Measurements from ENCODE around the gene SEMA3A. TPM values are rescaled to one million over a fixed set of nuclear protein-coding genes. Genes with fewer than 3 reads are reported as not detected.
A peak's percentile ranks its signal among the peaks of the same experiment; 100 is the strongest.

SEMA3A gene
- total and polyA plus RNA-seq, 4 experiments from 2014 or later: 0.26 to 0.78 (median 0.38) TPM; not detected in 1

GRCh38 chr7:84039432-84039831 is 155.2 kb downstream of the SEMA3A start:
- no peak for DNase-seq
- H3K27ac Mint-ChIP-seq: no peak overlapping the region
- peaks cover 0 to 7% (median 0%) of the 10 kb centered on the region in 8 donors for H3K9me3 Mint-ChIP-seq
- Histone ChIP-seq H3K9me3 (ENCODE audit: control insufficient read depth in 1 of 2, low read length in 2 of 2) (no peaks in the 10 kb centered on the region), H3K4me3 (ENCODE audit: low read length in 2 of 2) (no peak overlapping the region), H3K36me3 (ENCODE audit: insufficient read depth, low read length) (no peaks in the 10 kb centered on the region), H3K27me3 (ENCODE audit: insufficient read depth, low read length) (no peaks in the 10 kb centered on the region), H3K4me1 (ENCODE audit: insufficient read depth, low read length) (no peaks in the 10 kb centered on the region), H3K27ac (ENCODE audit: low read depth, low read length) (no peak overlapping the region)
- intact Hi-C loops (cut with micrococcal nuclease): no loop called here
- no peaks in the 10 kb centered on the region for H3K27me3 Mint-ChIP-seq
- H3K4me1 Mint-ChIP-seq: no peaks in the 10 kb centered on the region
- no peak overlapping the region for H3K4me3 Mint-ChIP-seq
- no peaks in the 10 kb centered on the region for H3K36me3 Mint-ChIP-seq
- ChIA-PET POLR2A (ENCODE audit: partially characterized antibody) (no interaction called here), CTCF (ENCODE audit: partially characterized antibody) (no interaction called here)

GRCh38 chr7:84027678-84028077 is 166.9 kb downstream of the SEMA3A start:
- peaks cover 0 to 2% (median 0%) of the 10 kb centered on the region in 8 donors for H3K9me3 Mint-ChIP-seq
- H3K36me3 Mint-ChIP-seq: no peaks in the 10 kb centered on the region
- H3K4me3 ChIP-seq (ENCODE audit: low read length in 2 of 2): no peak overlapping the region
- no peak overlapping the region for H3K27ac Mint-ChIP-seq
- H3K4me3 Mint-ChIP-seq: no peak overlapping the region
- no peaks in the 10 kb centered on the region for H3K27me3 Mint-ChIP-seq
- H3K36me3 ChIP-seq (ENCODE audit: insufficient read depth, low read length): no peaks in the 10 kb centered on the region
- H3K27ac ChIP-seq (ENCODE audit: low read depth, low read length): no peak overlapping the region
- H3K4me1 ChIP-seq (ENCODE audit: insufficient read depth, low read length): no peaks in the 10 kb centered on the region
- H3K4me1 Mint-ChIP-seq: peaks cover 0 to 2% (median 0%) of the 10 kb centered on the region in 4 donors
- CTCF ChIA-PET (ENCODE audit: partially characterized antibody): no interaction called here
- DNase-seq: no peak
- no peaks in the 10 kb centered on the region for H3K9me3 ChIP-seq (ENCODE audit: control insufficient read depth in 1 of 2, low read length in 2 of 2)
- no peaks in the 10 kb centered on the region for H3K27me3 ChIP-seq (ENCODE audit: insufficient read depth, low read length)
- intact Hi-C loops (cut with micrococcal nuclease): no loop called here
- POLR2A ChIA-PET (ENCODE audit: partially characterized antibody): no interaction called here

- Mint-ChIP-seq H3K9me3 (peaks cover 0 to 4% (median 0%) of the 10 kb centered on the region in 8 donors), H3K4me1 (peaks cover 0 to 2% (median 0%) of the 10 kb centered on the region in 4 donors), H3K27ac (peak overlapping the region in 1 of 7 donors; percentile 11), H3K36me3 (no peaks in the 10 kb centered on the region), H3K4me3 (no peak overlapping the region), H3K27me3 (no peaks in the 10 kb centered on the region)
- H3K27ac ChIP-seq (ENCODE audit: low read depth, low read length): no peak overlapping the region
- no peaks in the 10 kb centered on the region for H3K9me3 ChIP-seq (ENCODE audit: control insufficient read depth in 1 of 2, low read length in 2 of 2)
- no peak overlapping the region for H3K4me3 ChIP-seq (ENCODE audit: low read length in 2 of 2)
- DNase-seq: no peak
- H3K4me1 ChIP-seq (ENCODE audit: insufficient read depth, low read length): no peaks in the 10 kb centered on the region
- POLR2A ChIA-PET (ENCODE audit: partially characterized antibody): no interaction called here
- CTCF ChIA-PET (ENCODE audit: partially characterized antibody): no interaction called here
- no peaks in the 10 kb centered on the region for H3K27me3 ChIP-seq (ENCODE audit: insufficient read depth, low read length)
- intact Hi-C loops (cut with micrococcal nuclease): no loop called here
- H3K36me3 ChIP-seq (ENCODE audit: insufficient read depth, low read length): no peaks in the 10 kb centered on the region
Measured at GRCh38 chr7:84025332-84025927, 169.2 kb downstream of the SEMA3A start.

DNA sequence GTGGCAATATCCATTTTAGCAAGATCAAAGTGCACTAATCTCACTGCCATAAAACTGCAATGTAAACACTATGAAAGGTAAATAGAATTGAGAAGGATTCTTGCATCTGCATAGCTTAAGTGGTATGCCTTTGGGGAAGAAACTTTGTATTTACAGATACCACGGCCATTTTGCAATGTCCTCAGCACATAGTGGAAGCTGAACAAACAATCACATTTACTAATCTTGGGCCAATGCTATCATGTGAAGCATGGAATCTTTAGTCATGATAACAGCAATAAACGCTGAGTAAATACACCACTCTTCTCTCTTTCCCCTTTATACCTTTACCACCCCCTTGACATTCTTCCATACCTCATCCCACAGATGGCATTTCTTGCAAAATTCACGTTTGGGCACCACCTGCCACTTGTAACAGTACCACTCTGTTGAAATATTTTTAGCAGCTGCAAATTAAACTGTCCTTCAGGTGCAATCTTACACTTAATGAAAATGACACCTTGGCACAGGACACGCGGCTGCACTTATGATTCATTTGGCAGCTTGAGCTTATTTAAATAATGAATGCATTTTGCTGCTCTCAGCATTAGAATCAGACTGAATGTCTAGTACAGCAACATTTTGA is 171.8 kb downstream of the SEMA3A start:
- H3K4me1 ChIP-seq (ENCODE audit: insufficient read depth, low read length): no peaks in the 10 kb centered on the region
- CTCF ChIA-PET (ENCODE audit: partially characterized antibody): no interaction called here
- intact Hi-C loops (cut with micrococcal nuclease): no loop called here
- Mint-ChIP-seq H3K4me3 (no peak overlapping the region), H3K27me3 (no peaks in the 10 kb centered on the region), H3K36me3 (no peaks in the 10 kb centered on the region), H3K4me1 (peaks cover 0 to 2% (median 0%) of the 10 kb centered on the region in 4 donors), H3K27ac (no peak overlapping the region), H3K9me3 (peaks cover 0 to 4% (median 0%) of the 10 kb centered on the region in 8 donors)
- peaks cover 0 to 4% of the 10 kb centered on the region in 2 donors for H3K9me3 ChIP-seq (ENCODE audit: control insufficient read depth in 1 of 2, low read length in 2 of 2)
- POLR2A ChIA-PET (ENCODE audit: partially characterized antibody): no interaction called here
- no peak overlapping the region for H3K4me3 ChIP-seq (ENCODE audit: low read length in 2 of 2)
- no peaks in the 10 kb centered on the region for H3K27me3 ChIP-seq (ENCODE audit: insufficient read depth, low read length)
- H3K36me3 ChIP-seq (ENCODE audit: insufficient read depth, low read length): no peaks in the 10 kb centered on the region
- H3K27ac ChIP-seq (ENCODE audit: low read depth, low read length): no peak overlapping the region
- DNase-seq: no peak

GRCh38 chr7:84022009-84022408 is 172.6 kb downstream of the SEMA3A start:
- Mint-ChIP-seq H3K4me3 (no peak overlapping the region), H3K4me1 (peaks cover 0 to 2% (median 0%) of the 10 kb centered on the region in 4 donors), H3K27ac (no peak overlapping the region), H3K27me3 (no peaks in the 10 kb centered on the region), H3K9me3 (peaks cover 0 to 4% (median 0%) of the 10 kb centered on the region in 8 donors), H3K36me3 (no peaks in the 10 kb centered on the region)
- Histone ChIP-seq H3K9me3 (ENCODE audit: control insufficient read depth in 1 of 2, low read length in 2 of 2) (peaks cover 0 to 4% of the 10 kb centered on the region in 2 donors), H3K4me1 (ENCODE audit: insufficient read depth, low read length) (no peaks in the 10 kb centered on the region), H3K36me3 (ENCODE audit: insufficient read depth, low read length) (no peaks in the 10 kb centered on the region), H3K27ac (ENCODE audit: low read depth, low read length) (no peak overlapping the region), H3K4me3 (ENCODE audit: low read length in 2 of 2) (no peak overlapping the region), H3K27me3 (ENCODE audit: insufficient read depth, low read length) (no peaks in the 10 kb centered on the region)
- no peak for DNase-seq
- ChIA-PET POLR2A (ENCODE audit: partially characterized antibody) (no interaction called here), CTCF (ENCODE audit: partially characterized antibody) (no interaction called here)
- intact Hi-C loops (cut with micrococcal nuclease): no loop called here

DNA sequence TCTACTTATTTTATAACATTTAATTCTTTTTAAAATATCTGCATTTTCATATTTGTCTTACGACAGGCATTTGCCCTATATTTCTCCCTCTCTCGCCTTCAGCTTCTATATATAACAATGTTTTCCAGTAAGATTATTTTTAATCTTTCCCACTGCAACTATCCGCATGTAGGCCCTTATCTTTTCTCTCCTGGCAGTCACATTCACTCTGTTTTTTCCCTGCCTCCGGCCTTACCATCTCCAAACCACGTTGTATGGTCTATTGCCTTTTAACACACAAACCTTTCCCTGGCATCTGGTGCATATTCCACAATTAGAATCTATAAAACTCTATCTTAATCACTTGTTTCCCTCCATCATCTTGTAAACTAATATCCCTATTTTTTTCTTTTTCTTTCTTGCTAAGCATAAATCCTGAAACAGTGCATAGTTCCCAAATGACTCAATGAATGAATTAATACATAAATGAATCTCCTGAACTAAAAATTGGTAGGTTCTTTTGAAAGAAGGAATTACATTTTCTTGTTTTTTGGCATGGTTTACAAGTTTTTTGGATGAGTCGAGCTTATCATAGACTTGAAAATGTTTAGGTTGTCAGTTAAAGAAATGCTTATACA is 173.2 kb downstream of the SEMA3A start:
- H3K4me1 ChIP-seq (ENCODE audit: insufficient read depth, low read length): no peaks in the 10 kb centered on the region
- H3K9me3 ChIP-seq (ENCODE audit: control insufficient read depth in 1 of 2, low read length in 2 of 2): peaks cover 0 to 4% of the 10 kb centered on the region in 2 donors
- ChIA-PET POLR2A (ENCODE audit: partially characterized antibody) (no interaction called here), CTCF (ENCODE audit: partially characterized antibody) (no interaction called here)
- peak overlapping the region in 1 of 7 donors; percentile 21 for H3K27ac Mint-ChIP-seq
- no peak for DNase-seq
- peaks cover 0 to 2% (median 0%) of the 10 kb centered on the region in 4 donors for H3K4me1 Mint-ChIP-seq
- H3K27me3 ChIP-seq (ENCODE audit: insufficient read depth, low read length): no peaks in the 10 kb centered on the region
- no peaks in the 10 kb centered on the region for H3K36me3 Mint-ChIP-seq
- intact Hi-C loops (cut with micrococcal nuclease): no loop called here
- H3K27ac ChIP-seq (ENCODE audit: low read depth, low read length): no peak overlapping the region
- peaks cover 0 to 4% (median 0%) of the 10 kb centered on the region in 8 donors for H3K9me3 Mint-ChIP-seq
- no peaks in the 10 kb centered on the region for H3K36me3 ChIP-seq (ENCODE audit: insufficient read depth, low read length)
- H3K4me3 ChIP-seq (ENCODE audit: low read length in 2 of 2): no peak overlapping the region
- no peaks in the 10 kb centered on the region for H3K27me3 Mint-ChIP-seq
- H3K4me3 Mint-ChIP-seq: no peak overlapping the region

- Mint-ChIP-seq H3K4me3 (no peak overlapping the region), H3K27ac (no peak overlapping the region), H3K9me3 (peaks cover 0 to 4% (median 0%) of the 10 kb centered on the region in 8 donors), H3K27me3 (peaks cover 0 to 2% of the 10 kb centered on the region in 2 donors), H3K36me3 (no peaks in the 10 kb centered on the region), H3K4me1 (no peaks in the 10 kb centered on the region)
- DNase-seq: no peak
- H3K4me1 ChIP-seq (ENCODE audit: insufficient read depth, low read length): no peaks in the 10 kb centered on the region
- H3K27ac ChIP-seq (ENCODE audit: low read depth, low read length): no peak overlapping the region
- H3K4me3 ChIP-seq (ENCODE audit: low read length in 2 of 2): no peak overlapping the region
- POLR2A ChIA-PET (ENCODE audit: partially characterized antibody): no interaction called here
- peaks cover 0 to 4% of the 10 kb centered on the region in 2 donors for H3K9me3 ChIP-seq (ENCODE audit: control insufficient read depth in 1 of 2, low read length in 2 of 2)
- CTCF ChIA-PET (ENCODE audit: partially characterized antibody): no interaction called here
- no peaks in the 10 kb centered on the region for H3K36me3 ChIP-seq (ENCODE audit: insufficient read depth, low read length)
- intact Hi-C loops (cut with micrococcal nuclease): no loop called here
- H3K27me3 ChIP-seq (ENCODE audit: insufficient read depth, low read length): no peaks in the 10 kb centered on the region
Measured at GRCh38 chr7:84017651-84018050, 176.9 kb downstream of the SEMA3A start.

Data from CD4-positive, alpha-beta memory T cell (primary cell).